NK-92 (cell line): ENCODE results near the gene TPM4.
"Not testable (repeated sequence)": the region's sequence is repeated elsewhere in the genome, so short reads cannot be mapped to it uniquely, and the experiment has no call there.

Source experiments
- DNase-seq: peaks from one replicate; lab custom pipeline; 2025; ENCODE audit not compliant: unreplicated experiment; lab: John Stamatoyannopoulos, UW

TPM4 gene

GRCh38 chr19:16076154-16076957 lies at the start of gene TPM4:
Gene TPM4 (plus strand): TSS chr19:16076495. CDS start chr19:16076566, 71 bp downstream.
- DNase-seq, result no peak

- no peak for DNase-seq
These were observed 49.5 kb upstream of the TPM4 start for GRCh38 chr19:16026756-16027155.

- DNase-seq, result no peak
These were observed 48.8 kb upstream of the TPM4 start for GRCh38 chr19:16027528-16027927.

GRCh38 chr19:16030155-16030554 lies 46.1 kb upstream of the TPM4 start:
- DNase-seq, result not testable (repeated sequence)

GRCh38 chr19:16030964-16031871 lies 45.1 kb upstream of the TPM4 start:
- DNase-seq, result no peak

GRCh38 chr19:16031872-16032200 lies 44.5 kb upstream of the TPM4 start:
- DNase-seq, result no peak

- DNase-seq, result no peak
These were observed 43.7 kb upstream of the TPM4 start for GRCh38 chr19:16032509-16033135.

- DNase-seq, result no peak
These were observed 43.2 kb upstream of the TPM4 start for GRCh38 chr19:16033136-16033530.

- no peak for DNase-seq
These were observed 42.6 kb upstream of the TPM4 start for GRCh38 chr19:16033721-16034120.

- DNase-seq, result no peak
These were observed 42.1 kb upstream of the TPM4 start for GRCh38 chr19:16034180-16034579.

- no peak for DNase-seq
These were observed 41.2 kb upstream of the TPM4 start for GRCh38 chr19:16034958-16035560.

GRCh38 chr19:16035601-16036297 lies 40.5 kb upstream of the TPM4 start:
- no peak for DNase-seq

- DNase-seq, result no peak
These were observed 39.8 kb upstream of the TPM4 start for GRCh38 chr19:16036397-16036925.

- no peak for DNase-seq
These were observed 39.4 kb upstream of the TPM4 start for GRCh38 chr19:16036941-16037340.

GRCh38 chr19:16037424-16038195 lies 38.7 kb upstream of the TPM4 start:
- no peak for DNase-seq

GRCh38 chr19:16038196-16038695 lies 38.0 kb upstream of the TPM4 start:
- no peak for DNase-seq

- DNase-seq, result no peak
These were observed 37.2 kb upstream of the TPM4 start for GRCh38 chr19:16039081-16039480.

GRCh38 chr19:16039545-16039944 lies 36.8 kb upstream of the TPM4 start:
- no peak for DNase-seq

GRCh38 chr19:16040642-16041041 lies 35.7 kb upstream of the TPM4 start:
- DNase-seq, result no peak
